ENCODE data around the gene SLC45A2.

SLC45A2 gene

DNA sequence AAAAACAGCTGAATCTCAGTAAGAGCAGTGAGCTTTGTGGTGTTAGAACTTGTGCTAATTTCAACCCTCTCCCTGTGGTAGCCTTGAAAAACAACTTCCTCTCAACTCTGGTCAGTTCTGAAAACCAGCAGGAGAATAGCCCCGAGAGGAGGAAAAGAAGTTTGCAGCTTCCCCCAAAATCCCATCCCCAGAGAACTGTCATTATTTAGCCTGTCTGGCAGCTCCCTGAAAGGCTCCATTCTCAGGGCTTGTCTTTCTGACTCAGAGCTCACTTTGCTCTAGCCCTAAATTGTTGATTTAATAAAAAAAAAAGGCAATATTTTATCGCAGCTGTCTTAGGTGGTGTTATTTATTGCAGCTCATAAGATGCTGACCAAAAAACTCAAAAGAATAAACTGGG is 11.4 kb upstream of the SLC45A2 start:
- H3K4me3 ChIP-seq (ENCODE audit: low read depth, low read length) = no peak overlapping the region
- no peak for DNase-seq (ENCODE audit: low read depth)
- no peak for TF ChIP-seq MYC (IDR thresholded peaks at IDR 0.05; ENCODE audit: low read depth, low read length)

DNA sequence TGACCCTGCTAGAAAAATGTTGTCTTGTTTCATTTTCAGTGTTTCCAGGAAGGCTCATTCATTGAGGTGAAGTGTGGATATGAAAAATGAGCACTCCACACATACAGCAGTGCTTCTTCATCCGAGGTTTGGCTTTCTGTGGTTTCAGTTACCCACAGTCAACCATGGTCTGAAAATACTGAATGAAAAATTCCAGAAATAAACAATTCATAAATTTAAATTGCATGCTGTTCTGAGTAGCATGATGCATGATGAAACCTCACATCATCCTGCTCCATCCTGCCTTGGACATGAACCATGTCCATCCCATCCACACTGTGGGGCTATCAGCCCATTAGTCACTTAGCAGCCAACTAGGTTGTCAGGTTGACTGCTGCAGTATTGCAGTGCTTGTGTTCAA is 10.4 kb upstream of the SLC45A2 start:
- TF ChIP-seq POLR2A (IDR thresholded peaks at IDR 0.05; ENCODE audit: extremely low read depth, insufficient read length) = no peak
- TF ChIP-seq, protein P1, sequence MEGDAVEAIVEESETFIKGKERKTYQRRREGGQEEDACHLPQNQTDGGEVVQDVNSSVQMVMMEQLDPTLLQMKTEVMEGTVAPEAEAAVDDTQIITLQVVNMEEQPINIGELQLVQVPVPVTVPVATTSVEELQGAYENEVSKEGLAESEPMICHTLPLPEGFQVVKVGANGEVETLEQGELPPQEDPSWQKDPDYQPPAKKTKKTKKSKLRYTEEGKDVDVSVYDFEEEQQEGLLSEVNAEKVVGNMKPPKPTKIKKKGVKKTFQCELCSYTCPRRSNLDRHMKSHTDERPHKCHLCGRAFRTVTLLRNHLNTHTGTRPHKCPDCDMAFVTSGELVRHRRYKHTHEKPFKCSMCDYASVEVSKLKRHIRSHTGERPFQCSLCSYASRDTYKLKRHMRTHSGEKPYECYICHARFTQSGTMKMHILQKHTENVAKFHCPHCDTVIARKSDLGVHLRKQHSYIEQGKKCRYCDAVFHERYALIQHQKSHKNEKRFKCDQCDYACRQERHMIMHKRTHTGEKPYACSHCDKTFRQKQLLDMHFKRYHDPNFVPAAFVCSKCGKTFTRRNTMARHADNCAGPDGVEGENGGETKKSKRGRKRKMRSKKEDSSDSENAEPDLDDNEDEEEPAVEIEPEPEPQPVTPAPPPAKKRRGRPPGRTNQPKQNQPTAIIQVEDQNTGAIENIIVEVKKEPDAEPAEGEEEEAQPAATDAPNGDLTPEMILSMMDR (IDR thresholded peaks at IDR 0.05; ENCODE audit: low read depth, low read length) = no peak
- TF ChIP-seq, protein P2, sequence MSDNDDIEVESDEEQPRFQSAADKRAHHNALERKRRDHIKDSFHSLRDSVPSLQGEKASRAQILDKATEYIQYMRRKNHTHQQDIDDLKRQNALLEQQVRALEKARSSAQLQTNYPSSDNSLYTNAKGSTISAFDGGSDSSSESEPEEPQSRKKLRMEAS (IDR thresholded peaks at IDR 0.05; ENCODE audit: low read depth, low read length) = no peak
- no peak for TF ChIP-seq MYC (IDR thresholded peaks at IDR 0.05; ENCODE audit: low read depth, low read length)
- DNase-seq (ENCODE audit: low read depth) = no peak
- no peak overlapping the region for H3K4me3 ChIP-seq (ENCODE audit: low read depth, low read length)

DNA sequence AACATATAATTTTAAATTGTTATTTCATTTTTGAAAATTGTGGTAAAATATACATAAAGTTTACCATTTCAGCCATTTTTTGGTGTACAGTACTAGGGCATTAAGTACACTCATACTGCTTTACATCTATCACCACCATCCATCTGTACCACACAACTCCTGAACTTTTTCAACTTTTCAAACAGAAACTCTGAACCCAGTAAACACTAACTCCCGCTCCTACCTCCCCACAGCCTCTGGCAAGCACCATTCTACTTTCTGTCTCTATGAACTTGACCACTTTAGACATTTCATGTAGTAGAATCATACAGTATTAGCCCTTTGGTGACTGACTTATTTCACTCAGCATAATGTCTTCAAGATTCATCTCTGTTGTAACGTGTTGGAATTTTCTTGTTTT is 8.4 kb upstream of the SLC45A2 start:
- DNase-seq (ENCODE audit: low read depth) = no peak
- no peak overlapping the region for H3K4me3 ChIP-seq (ENCODE audit: low read depth, low read length)
- TF ChIP-seq MYC (IDR thresholded peaks at IDR 0.05; ENCODE audit: low read depth, low read length) (no peak), POLR2A (IDR thresholded peaks at IDR 0.05; ENCODE audit: extremely low read depth, insufficient read length) (no peak)
- TF ChIP-seq, protein P1 (IDR thresholded peaks at IDR 0.05; ENCODE audit: low read depth, low read length) = no peak
- TF ChIP-seq, protein P2 (IDR thresholded peaks at IDR 0.05; ENCODE audit: low read depth, low read length) = no peak

DNA sequence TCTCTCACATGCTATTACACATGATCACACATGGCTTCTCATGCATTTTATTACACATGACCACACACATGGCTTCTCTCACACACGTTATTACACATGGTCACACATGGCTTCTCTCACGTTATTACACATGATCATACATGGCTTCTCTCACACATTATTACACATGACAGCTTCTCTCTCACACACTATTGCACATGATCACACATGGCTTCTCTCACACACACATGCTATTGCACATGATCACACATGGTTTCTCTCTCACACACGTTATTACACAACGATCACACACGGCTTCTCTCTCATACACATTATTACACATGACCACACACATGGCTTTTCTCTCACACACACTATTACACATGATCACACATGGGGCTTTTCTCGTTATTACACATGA is 954 bp upstream of the SLC45A2 start:
- no peak for TF ChIP-seq MYC (IDR thresholded peaks at IDR 0.05; ENCODE audit: low read depth, low read length)
- no peak for DNase-seq (ENCODE audit: low read depth)
- H3K4me3 ChIP-seq (ENCODE audit: low read depth, low read length) = no peak overlapping the region

DNA sequence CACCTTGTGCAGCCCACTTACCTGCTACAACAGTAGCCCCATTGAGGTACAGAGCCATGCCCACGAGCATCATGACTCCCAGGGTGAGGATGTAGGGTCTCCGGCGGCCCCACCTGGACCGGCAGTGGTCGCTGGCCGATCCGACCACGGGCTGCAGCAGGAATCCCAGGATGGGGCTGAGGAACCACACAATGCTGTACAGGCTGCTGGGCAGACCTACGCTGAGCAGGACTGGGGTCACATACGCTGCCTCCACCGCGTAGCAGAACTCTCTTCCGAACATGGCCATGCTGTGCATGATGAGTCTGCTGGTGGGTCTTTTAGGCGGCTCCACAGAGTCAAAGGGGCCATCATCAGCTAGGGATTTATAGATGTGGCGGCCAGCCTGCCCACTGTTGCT is 315 bp downstream of the SLC45A2 start:
- DNase-seq (ENCODE audit: low read depth) = no peak
- no peak overlapping the region for H3K4me3 ChIP-seq (ENCODE audit: low read depth, low read length)
- TF ChIP-seq MYC (IDR thresholded peaks at IDR 0.05; ENCODE audit: low read depth, low read length) (no peak), POLR2A (IDR thresholded peaks at IDR 0.05; ENCODE audit: extremely low read depth, insufficient read length) (no peak)
- TF ChIP-seq, protein P1 (IDR thresholded peaks at IDR 0.05; ENCODE audit: low read depth, low read length) = no peak
- TF ChIP-seq, protein P2 (IDR thresholded peaks at IDR 0.05; ENCODE audit: low read depth, low read length) = no peak

DNA sequence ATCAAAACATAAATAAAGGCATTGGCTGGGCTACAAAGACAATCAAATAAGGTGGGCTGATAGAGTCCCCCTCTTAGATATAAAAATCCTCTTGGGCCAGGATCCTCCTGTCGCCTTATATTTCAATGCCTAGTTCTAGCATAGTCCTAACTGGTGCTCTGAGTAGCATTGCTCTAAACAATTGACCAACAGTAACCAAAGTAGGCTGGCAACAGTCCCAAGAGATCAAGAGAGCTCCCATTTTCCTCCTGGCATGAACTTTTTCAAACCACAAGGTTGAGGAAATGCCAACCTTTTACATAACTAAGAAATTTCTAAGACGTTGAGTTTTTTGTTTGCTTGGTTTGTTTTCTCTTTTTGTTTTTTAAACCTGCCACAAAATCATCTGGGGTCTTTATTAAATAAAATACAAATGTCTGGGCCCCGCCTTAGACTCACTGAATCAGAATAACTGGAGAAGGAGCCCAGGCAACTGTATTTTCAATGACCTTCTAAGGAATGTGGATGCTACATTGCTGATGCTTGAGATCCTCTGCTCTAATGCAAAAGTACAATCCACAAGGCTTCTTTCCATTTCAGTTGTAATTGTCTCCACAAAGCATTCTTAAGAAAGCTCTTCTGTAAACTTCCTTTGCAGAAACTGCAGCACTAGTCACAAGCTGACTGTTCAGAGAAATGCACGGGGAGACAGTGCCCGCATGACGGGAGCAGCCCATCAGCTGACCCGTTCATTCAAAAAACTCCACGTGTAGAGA is 2.9 kb downstream of the SLC45A2 start:
- no peak overlapping the region for H3K4me3 ChIP-seq (ENCODE audit: low read depth, low read length)
- TF ChIP-seq, protein P2 (IDR thresholded peaks at IDR 0.05; ENCODE audit: low read depth, low read length) = no peak
- TF ChIP-seq POLR2A (IDR thresholded peaks at IDR 0.05; ENCODE audit: extremely low read depth, insufficient read length) = no peak
- TF ChIP-seq, protein P1 (IDR thresholded peaks at IDR 0.05; ENCODE audit: low read depth, low read length) = no peak
- no peak for TF ChIP-seq MYC (IDR thresholded peaks at IDR 0.05; ENCODE audit: low read depth, low read length)
- no peak for DNase-seq (ENCODE audit: low read depth)

DNA sequence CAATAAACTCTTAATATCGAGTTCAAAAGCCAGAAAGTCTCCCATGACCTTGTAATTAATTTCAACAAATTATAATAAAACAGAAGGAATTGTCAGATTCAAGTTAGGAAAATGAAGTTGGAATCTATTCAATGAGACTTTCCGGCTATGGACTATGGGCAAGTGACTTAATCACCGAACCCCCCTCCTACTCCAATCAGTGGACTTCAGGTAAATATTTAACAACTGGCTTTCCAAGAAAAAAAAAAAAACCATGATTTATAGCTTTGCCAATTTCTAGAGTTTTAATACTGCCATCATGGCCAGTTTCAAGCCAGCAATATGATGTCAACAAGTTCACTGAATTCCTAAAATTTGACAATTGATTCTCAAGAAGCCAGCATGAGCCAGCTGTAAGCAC is 4.5 kb downstream of the SLC45A2 start:
- no peak overlapping the region for H3K4me3 ChIP-seq (ENCODE audit: low read depth, low read length)
- no peak for DNase-seq (ENCODE audit: low read depth)
- TF ChIP-seq POLR2A (IDR thresholded peaks at IDR 0.05; ENCODE audit: extremely low read depth, insufficient read length) = no peak

Data from NB4 (cell line).